HFFc6 (cell line): ENCODE data around the gene RPL10A. TPM values are rescaled to one million over a fixed set of nuclear protein-coding genes. Genes with fewer than 3 reads are reported as not detected.

ENCODE experiments used
- DNase-seq: peaks from one replicate; pipeline ENCODE4 v3.0.0-alpha.2; 2018
- H3K27ac Mint-ChIP-seq: 2 replicates; pipeline ENCODE4 v1.8.0; 2020; ENCODE audit warnings: mild to moderate bottlenecking, mixed read lengths
- H3K27me3 Mint-ChIP-seq: 2 replicates; pipeline ENCODE4 v1.8.0; 2021; ENCODE audit warnings: mild to moderate bottlenecking, moderate library complexity, mixed read lengths; ENCODE audit not compliant: insufficient read depth
- H3K36me3 Mint-ChIP-seq: 2 replicates; pipeline ENCODE4 v1.8.0; 2021; ENCODE audit warnings: low read depth, mixed read lengths
- H3K4me1 Mint-ChIP-seq: 2 replicates; pipeline ENCODE4 v1.8.0; 2020; ENCODE audit warnings: low read depth, mixed read lengths
- H3K4me3 Mint-ChIP-seq: 2 replicates; pipeline ENCODE4 v1.8.0; 2020; ENCODE audit warnings: mild to moderate bottlenecking, moderate library complexity, mixed read lengths
- H3K9me3 Mint-ChIP-seq: 2 replicates; pipeline ENCODE4 v1.8.0; 2020; ENCODE audit warnings: mild to moderate bottlenecking, mixed read lengths
- total RNA-seq, 6 experiments: library from RNA; stranded (reverse); fragmentation: NEBNext Ultra II Directional; extraction: Animal tissue kit (Norgen Biotek cat#: 25700); gene quantifications; 2 replicates in 1 of 6; 3 replicates in 5 of 6; pipeline ENCODE4 v1.2.3, GENCODE V29; 2021
- TF ChIP-seq, protein P1 (sequence below): fragments of 200-600 bp; sonication (generic); IDR thresholded peaks from 2 replicates; pipeline ENCODE4 v1.5.0; 2021; ENCODE audit warnings: antibody characterized with exemption, mild to moderate bottlenecking

The RPL10A gene
- total RNA-seq, 6 experiments from 2014 or later: 1,220 to 1,355 (median 1,285) TPM

DNA sequence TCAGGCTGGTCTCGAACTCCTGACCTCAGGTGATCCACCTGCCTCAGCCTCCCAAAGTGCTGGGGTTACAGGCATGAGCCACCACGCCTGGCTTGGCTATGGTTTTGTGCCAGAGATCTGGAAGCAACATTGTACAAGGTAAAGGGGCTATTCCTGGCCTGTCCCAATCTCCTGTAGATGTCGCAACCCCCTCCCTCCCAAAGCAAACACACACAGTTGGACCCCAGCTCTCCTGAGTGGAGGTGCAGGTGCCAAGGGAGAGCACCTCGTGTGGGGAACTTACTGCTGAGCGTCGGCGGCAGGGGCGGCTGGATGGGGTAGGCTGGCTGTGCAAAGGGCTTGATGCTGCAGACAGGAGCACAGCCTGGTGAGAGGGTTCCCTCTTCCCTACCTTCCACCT is 8.8 kb downstream of the RPL10A start:
- no peak for DNase-seq
- H3K27ac Mint-ChIP-seq: no peak overlapping the region
- TF ChIP-seq, protein P1, sequence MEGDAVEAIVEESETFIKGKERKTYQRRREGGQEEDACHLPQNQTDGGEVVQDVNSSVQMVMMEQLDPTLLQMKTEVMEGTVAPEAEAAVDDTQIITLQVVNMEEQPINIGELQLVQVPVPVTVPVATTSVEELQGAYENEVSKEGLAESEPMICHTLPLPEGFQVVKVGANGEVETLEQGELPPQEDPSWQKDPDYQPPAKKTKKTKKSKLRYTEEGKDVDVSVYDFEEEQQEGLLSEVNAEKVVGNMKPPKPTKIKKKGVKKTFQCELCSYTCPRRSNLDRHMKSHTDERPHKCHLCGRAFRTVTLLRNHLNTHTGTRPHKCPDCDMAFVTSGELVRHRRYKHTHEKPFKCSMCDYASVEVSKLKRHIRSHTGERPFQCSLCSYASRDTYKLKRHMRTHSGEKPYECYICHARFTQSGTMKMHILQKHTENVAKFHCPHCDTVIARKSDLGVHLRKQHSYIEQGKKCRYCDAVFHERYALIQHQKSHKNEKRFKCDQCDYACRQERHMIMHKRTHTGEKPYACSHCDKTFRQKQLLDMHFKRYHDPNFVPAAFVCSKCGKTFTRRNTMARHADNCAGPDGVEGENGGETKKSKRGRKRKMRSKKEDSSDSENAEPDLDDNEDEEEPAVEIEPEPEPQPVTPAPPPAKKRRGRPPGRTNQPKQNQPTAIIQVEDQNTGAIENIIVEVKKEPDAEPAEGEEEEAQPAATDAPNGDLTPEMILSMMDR: no peak
- no peak overlapping the region for H3K4me3 Mint-ChIP-seq
- H3K9me3 Mint-ChIP-seq: no peaks in the 10 kb centered on the region
- H3K4me1 Mint-ChIP-seq: peaks cover 5% of the 10 kb centered on the region
- no peaks in the 10 kb centered on the region; the same call in 1 of the 2 replicates for H3K36me3 Mint-ChIP-seq
- H3K27me3 Mint-ChIP-seq: peaks cover 14% of the 10 kb centered on the region; the same call in 1 of the 2 replicates

DNA sequence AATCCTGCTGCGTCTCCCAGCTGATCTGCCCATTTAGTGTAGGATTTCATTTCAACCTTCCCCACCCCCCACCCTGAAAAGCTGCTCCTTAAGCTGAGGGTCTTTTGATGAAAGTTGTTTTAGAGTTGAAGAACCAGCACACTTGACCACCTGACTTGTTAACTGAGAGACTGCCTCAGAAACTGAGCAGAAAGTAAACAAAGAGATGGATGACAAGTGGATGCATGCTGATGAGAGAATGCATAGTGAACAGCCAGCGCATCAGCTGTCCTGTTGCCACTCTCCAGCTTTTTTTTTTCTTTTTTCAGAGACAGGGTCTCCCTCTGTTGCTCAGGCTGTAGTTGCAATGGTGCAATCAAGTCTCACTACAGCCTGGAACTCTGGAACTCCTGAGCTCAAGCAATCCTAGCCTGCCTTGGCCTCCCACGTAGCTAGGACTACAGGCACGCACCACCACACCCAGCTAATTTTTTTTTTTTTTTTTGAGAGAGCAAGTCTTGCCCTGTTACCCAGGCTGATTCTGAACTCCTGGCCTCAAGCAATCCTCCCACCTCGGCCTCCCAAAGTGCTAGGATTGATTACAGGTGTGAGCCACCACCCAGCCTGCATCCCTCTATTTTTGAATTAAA is 9.5 kb downstream of the RPL10A start:
- Mint-ChIP-seq H3K9me3 (no peaks in the 10 kb centered on the region), H3K27ac (no peak overlapping the region), H3K36me3 (no peaks in the 10 kb centered on the region; the same call in 1 of the 2 replicates), H3K27me3 (peaks cover 14% of the 10 kb centered on the region; the same call in 1 of the 2 replicates), H3K4me3 (no peak overlapping the region), H3K4me1 (no peaks in the 10 kb centered on the region)
- TF ChIP-seq, protein P1: no peak
- DNase-seq: no peak

DNA sequence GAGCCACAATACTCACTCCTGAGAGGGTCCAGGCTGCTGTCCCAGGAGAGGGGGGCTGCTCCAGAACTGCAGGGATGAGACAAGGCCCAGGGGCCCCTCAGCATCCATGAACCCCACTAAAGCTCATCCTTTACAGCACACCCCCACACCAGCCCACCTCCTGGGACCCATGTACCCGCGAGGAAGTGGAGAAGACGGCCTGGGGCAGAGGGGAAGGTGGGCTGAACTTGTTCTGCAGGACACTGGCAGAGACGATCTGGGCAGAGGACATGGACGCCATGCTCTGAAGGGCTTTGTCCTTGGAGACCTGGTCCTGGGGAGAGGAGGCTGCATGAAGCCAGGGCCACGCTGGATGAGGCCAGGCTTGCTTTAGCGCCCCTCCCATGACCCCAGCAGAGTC is 10.1 kb downstream of the RPL10A start:
- H3K9me3 Mint-ChIP-seq: no peaks in the 10 kb centered on the region
- TF ChIP-seq, protein P1: no peak
- DNase-seq: no peak
- no peak overlapping the region for H3K27ac Mint-ChIP-seq
- no peak overlapping the region for H3K4me3 Mint-ChIP-seq
- peaks cover 4% of the 10 kb centered on the region; the same call in 1 of the 2 replicates for H3K36me3 Mint-ChIP-seq
- H3K4me1 Mint-ChIP-seq: no peaks in the 10 kb centered on the region
- H3K27me3 Mint-ChIP-seq: peaks cover 14% of the 10 kb centered on the region; the same call in 1 of the 2 replicates

DNA sequence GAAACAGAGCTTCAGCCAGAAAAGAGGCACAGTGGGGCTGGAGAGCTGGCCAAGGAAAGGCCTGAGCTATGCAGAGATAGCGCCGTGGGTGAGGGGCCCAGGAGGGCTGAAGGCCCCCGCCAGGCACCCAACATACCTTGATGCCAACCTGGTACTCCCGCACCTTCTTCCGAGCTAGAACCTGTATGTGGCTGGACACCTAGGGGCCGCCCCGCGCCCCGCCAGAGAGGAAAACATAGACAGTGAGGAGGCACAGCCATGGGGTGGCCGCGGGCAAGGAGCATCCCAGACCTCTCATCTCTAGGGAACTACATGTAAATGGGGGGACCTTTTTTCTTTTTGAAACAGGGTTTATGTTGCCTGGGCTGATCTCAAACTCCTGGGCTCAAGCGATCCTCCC is 12.0 kb downstream of the RPL10A start:
- no peak overlapping the region for H3K27ac Mint-ChIP-seq
- peaks cover 9% of the 10 kb centered on the region for H3K4me1 Mint-ChIP-seq
- TF ChIP-seq, protein P1: no peak
- no peak for DNase-seq
- H3K27me3 Mint-ChIP-seq: peaks cover 2% of the 10 kb centered on the region; the same call in 1 of the 2 replicates
- H3K4me3 Mint-ChIP-seq: no peak overlapping the region
- peaks cover 6% of the 10 kb centered on the region; the same call in 1 of the 2 replicates for H3K36me3 Mint-ChIP-seq
- no peaks in the 10 kb centered on the region for H3K9me3 Mint-ChIP-seq

DNA sequence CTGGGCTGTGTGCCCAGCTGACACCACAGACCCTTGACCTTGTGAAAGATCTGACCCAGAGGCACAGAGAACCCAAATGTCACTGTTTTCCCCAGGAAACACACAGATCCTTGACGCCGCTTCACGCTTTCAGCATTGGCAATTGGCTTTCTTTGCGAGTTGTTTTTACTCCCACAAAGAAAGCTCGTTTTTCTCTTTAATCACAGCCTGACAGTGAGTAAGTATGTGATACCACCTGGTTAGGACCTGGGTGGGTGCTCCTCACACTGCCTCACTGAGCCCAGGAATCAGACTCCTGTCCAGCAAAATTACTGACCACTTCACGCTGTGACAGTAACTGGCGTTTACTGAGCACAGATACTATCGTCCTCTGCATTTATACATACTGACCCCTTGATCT is 13.0 kb downstream of the RPL10A start:
- TF ChIP-seq, protein P1: no peak
- no peak overlapping the region for H3K27ac Mint-ChIP-seq
- DNase-seq: no peak
- peaks cover 15% of the 10 kb centered on the region for H3K4me1 Mint-ChIP-seq
- H3K9me3 Mint-ChIP-seq: no peaks in the 10 kb centered on the region
- H3K4me3 Mint-ChIP-seq: no peak overlapping the region
- no peaks in the 10 kb centered on the region for H3K27me3 Mint-ChIP-seq
- peaks cover 6% of the 10 kb centered on the region; the same call in 1 of the 2 replicates for H3K36me3 Mint-ChIP-seq
